Tongue (tissue), 2 donors: Measurements from ENCODE around the gene IFITM2. TPM values are rescaled to one million over a fixed set of nuclear protein-coding genes. Genes with fewer than 3 reads are reported as not detected.
"Not testable (repeated sequence)": the region's sequence is repeated elsewhere in the genome, so short reads cannot be mapped to it uniquely, and the experiment has no call there.

Source experiments
- DNase-seq: peaks from one replicate; pipeline ENCODE4 v3.0.0-alpha.2; 2015
- total RNA-seq: library from RNA; depleted of rRNA; stranded (reverse); fragments of >200 nt; gene quantifications from one replicate; pipeline ENCODE4 v1.2.3, GENCODE V29; 2014

The IFITM2 gene
- total RNA-seq, 1 donor from 2014 or later = 9.7 TPM

DNA sequence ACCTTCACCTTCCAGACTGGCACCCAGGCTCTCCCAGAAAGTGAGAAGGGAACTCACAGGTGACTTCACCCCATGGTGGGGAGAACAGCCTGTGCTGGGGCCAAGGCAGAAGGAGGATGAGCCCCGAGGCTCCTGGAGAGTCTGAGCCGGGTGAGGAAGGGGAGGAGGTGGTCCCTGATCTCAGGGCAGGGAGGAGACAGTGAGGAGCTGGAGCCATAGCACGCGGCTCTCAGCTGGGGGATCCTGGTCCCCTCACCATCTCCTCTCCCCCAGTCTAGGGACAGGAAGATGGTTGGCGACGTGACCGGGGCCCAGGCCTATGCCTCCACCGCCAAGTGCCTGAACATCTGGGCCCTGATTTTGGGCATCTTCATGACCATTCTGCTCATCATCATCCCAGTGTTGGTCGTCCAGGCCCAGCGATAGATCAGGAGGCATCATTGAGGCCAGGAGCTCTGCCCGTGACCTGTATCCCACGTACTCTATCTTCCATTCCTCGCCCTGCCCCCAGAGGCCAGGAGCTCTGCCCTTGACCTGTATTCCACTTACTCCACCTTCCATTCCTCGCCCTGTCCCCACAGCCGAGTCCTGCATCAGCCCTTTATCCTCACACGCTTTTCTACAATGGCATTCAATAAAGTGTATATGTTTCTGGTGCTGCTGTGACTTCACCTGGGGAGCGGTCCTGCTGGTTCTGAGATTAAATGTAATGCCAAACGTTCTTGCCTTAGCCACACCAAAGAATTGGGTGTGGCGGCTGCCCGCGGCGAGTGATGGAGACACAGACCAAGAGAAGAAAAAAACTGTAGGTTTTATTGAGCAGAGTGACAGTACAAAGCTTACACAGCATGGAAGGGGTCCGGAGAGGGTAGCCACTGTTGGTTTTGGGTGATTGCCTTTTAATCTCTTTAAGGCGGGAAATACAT lies 1.4 kb downstream of the IFITM2 start:
- DNase-seq = not testable (repeated sequence)

DNA sequence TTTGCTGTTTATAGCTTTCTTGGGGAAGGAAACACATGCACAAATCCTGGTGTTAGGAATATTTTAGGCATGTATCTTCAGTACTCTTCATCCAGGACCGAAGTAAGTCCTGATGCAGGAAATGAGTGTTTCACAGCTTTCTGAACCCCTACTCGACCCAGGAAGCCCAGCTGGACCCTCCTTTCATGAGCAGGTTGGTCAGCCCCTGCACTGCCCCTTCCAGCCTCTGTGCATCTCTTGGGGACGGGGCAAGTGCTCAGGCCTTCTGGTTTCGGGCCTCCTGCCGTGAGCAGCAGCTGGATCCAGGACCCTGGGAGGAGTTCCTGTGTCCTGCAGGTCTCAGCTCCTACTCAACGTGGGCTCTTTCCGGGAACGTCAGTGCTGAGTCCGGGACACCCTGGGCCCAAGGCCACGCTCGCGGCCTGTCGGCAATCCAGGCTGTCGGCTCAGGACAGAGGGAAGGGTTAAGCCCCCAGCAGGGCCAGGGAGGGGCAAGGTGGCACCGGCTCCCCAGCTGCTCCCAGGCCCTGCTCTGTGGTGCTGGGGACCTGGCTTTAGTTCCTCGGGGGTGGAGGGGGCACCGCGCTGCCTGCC lies 2.5 kb downstream of the IFITM2 start:
- DNase-seq = not testable (repeated sequence)

DNA sequence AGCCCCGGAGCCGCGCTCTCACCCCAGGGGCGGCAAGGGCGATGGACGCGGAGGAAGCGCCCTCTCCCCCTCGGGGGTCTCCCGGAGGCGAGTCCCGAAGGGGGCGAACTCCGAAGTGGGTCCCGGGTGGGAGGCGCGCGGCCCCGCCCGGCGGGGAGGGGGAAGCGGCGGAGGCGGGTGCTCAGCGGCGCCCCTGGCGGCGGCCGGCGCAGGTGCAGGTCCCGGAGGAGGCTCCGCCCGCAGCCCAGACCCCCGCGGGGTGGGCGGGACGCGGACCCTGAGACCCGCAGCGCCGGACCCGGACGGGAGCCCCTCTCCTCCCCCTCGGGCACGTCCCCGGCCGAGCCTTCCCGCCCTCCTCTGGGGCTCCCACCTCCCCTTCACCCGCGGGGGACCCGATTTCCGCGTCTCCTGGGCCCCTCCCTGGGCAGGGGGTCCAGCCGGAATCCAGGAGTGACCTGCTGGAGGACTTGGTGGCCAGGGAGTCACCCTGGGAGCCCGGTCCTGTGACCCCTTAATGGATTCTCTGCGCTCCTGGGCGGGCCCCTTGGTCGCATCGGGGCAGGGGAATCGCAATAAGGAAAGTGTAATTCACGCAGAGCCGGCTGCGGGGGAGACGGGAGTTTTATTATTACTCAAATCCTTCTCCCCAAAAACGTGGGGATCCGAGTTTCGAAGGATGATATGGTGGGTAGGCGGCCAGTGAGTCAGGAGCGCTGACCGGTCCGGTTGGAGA lies 3.6 kb downstream of the IFITM2 start:
- DNase-seq = not testable (repeated sequence)

DNA sequence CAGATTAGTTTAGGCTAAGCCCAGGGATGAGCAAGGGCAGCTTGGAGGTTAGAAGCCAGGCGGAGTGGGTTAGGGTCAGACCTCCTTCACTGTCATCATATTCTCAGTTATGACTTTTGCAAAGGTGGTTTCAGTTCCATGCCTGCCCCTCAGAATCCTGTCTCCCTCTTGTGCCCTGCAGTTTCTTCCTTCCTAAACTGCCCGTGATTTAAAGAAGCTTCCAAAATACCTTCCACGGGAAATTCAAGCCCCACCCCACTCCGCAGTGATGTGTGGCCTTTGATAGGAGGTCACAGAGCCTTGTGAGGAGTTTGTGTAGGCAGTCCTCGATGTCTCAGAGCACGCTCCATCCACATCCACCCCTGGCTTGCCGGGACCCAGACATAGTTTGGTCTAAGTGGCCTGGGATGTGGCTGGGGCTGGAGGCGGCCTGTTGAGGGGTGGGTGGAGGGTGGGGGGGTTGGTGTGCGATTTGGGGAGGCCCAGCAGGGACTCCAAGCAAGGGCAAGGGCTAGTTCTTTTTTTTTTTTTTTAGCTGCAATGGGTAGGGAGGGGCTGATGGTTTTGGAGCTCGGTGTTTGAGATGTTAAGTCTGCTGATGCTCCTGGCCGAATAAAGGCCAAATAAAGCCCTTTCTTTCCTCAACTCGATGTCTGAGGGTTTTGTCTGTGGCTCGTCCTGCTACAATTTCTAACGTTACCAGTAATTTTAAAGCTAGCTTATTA lies 4.6 kb downstream of the IFITM2 start:
- no peak for DNase-seq

DNA sequence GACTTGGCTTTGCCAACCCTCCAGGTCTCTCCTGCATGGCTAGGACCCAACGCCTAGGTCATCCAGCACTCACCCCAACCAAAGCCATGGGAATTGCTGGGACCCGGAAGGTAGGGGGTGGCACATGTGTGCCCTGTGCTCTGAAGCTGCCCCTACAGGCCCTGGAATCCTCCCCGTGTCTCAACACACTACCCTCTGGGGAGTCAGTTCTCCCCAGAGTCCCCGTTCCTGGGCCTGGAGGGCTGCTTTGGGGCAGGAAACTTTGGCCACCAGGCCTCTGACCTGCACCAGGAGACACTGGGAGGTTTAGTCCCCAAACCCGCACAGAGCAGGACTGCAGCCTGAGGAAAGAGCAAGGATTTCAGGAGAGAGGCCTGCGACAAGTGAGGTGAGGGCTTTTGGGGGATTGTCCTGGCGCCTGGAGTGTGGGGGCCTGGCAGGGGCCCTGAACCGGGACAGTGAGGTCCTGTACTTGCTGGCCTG lies 5.7 kb downstream of the IFITM2 start:
- no peak for DNase-seq

DNA sequence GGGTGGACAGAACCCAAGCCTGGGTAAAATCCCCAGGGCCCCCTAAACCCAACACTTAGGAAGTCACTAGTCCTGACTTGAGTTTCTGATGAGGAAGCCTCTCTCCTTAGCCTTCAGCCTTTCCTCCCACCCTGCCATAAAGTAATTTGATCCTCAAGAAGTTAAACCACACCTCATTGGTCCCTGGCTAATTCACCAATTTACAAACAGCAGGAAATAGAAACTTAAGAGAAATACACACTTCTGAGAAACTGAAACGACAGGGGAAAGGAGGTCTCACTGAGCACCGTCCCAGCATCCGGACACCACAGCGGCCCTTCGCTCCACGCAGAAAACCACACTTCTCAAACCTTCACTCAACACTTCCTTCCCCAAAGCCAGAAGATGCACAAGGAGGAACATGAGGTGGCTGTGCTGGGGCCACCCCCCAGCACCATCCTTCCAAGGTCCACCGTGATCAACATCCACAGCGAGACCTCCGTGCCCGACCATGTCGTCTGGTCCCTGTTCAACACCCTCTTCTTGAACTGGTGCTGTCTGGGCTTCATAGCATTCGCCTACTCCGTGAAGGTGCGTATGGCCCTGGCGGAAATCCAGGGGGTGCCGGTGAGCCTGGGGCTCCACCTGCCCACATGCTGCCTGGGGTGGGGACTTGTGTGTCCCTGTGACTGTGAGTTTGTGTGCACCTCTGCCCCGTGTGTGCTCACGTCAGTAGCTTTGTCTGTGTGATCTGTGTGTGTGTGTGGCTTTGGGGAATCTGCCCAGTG lies 6.4 kb downstream of the IFITM2 start, which contains the start of gene IFITM1:
Gene IFITM1, plus strand, starts transcription at position 254 of the 767 bp plus-strand sequence. Its CDS starts 131 bp downstream, at position 385.
- DNase-seq = peak; percentile 74

DNA sequence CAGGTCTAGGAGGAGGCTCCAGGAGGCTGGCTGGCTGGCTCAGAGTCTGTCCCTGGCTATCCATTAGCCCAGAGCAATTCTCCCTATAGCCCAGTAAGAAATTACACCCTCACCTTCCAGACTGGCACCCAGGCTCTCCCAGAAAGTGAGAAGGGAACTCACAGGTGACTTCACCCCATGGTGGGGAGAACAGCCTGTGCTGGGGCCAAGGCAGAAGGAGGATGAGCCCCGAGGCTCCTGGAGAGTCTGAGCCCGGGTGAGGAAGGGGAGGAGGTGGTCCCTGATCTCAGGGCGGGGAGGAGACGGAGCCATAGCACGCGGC lies 6.9 kb downstream of the IFITM2 start:
- not testable (repeated sequence) for DNase-seq

DNA sequence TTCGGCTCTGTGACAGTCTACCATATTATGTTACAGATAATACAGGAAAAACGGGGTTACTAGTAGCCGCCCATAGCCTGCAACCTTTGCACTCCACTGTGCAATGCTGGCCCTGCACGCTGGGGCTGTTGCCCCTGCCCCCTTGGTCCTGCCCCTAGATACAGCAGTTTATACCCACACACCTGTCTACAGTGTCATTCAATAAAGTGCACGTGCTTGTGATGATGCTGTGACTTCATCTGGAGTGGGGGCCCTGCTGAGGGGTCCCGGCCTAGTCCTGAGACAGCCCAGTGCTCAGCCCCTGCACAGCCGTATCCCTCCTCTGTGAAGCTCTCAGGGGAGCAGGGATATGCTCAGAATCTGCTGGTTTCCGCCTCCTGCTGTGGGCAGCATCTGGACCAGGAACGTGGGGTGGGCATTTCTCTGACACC lies 7.5 kb downstream of the IFITM2 start:
- no peak for DNase-seq

DNA sequence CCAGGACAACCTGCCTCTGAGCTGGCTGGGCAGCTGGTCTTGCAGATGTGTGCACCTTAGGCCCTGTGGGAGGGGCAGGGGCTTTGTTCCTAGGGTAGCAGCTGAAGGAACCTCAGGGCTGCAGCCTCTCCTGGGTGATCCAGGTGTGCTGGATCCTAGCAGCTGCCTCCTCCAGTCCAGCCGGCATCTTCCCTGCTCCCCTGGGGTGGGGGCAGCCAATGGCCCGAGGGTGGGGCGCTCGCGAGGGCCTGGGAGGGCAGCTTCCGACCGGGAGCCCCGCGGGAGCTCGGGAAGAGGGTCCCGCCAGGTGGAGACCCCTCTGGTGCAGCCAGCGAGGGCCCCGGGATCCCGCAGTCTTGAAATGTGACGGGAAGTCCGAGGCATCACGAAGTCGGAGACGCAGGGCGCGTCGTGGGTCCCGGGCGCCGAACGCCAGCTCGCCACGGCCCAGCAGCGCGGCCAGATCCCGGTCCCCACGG lies 7.9 kb downstream of the IFITM2 start:
- DNase-seq = no peak

DNA sequence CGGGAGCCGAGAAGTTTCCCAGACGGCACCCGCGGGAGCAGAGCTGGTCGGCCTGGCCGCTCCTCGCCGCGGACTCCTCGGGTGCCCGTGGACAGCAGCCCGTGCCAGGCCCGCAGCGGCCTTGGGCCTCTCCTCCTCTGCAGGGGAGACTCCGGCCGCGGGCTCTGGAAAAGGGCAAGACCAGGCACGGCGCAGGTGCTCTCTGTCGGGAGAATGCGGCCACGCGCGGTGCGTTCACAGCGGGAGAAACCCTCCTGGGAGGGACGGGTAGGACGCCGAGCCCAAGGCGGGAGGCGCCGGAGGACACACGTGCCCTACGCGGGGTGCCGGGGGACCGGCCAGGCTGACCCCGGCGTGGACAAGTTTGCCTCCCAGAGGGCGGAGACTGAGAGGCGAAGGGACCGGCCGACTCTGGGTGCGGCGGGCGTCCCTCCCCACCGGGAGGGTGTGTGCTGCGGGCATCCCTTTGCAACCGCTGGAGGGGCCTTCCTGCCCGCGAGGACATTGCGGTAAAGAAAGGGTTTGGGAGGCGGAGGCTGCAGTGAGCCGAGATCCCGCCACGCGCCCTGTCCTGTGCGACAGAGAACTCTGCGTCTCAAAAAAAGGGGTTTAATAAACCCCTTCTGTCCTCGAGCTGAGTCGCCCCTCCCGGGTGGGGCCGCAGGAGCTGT lies 8.6 kb downstream of the IFITM2 start:
- DNase-seq = no peak

DNA sequence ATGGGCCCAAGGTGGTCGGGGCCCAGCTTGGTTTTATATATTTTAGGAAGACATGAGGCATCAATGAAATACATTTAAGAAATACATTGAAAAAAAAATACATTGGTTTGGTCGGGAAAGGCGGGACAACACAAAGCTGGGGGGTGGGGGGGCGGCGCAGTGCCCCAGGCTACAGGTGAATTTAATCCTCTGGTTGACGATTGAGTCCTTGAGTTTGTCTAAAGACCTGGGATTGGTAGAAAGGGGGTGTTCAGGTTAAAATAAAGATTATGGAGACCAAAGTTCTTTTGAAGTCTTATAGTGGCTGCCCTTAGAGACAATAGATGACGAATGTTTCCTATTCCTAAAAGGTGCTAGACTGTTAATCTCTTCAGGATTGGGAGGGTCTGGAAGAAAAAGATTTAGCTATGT lies 9.3 kb downstream of the IFITM2 start:
- DNase-seq = no peak

DNA sequence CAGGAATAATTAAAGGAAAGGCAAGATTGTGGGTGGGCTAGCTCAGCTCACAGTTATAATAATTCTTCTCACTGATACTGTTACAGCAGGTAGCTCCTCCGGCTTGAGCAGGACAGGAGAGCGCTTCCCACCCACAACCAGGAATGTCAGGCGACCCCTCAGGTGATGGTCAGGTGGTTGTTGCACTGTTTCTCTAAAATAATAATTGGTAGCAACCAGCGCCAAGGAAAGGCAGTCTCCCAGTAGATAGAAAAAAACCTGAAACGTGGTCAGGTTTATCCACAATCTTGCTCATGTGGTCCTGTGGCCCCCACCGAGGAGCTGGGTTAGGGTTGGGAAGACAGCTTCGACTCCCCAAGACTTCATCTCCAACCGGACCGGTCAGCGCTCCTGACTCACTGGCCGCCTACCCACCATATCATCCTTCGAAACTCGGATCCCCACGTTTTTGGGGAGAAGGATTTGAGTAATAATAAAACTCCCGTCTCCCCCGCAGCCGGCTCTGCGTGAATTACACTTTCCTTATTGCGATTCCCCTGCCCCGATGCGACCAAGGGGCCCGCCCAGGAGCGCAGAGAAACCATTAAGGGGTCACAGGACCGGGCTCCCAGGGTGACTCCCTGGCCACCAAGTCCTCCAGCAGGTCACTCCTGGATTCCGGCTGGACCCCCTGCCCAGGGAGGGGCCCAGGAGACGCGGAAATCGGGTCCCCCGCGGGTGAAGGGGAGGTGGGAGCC lies 10.2 kb downstream of the IFITM2 start:
- DNase-seq = not testable (repeated sequence)

DNA sequence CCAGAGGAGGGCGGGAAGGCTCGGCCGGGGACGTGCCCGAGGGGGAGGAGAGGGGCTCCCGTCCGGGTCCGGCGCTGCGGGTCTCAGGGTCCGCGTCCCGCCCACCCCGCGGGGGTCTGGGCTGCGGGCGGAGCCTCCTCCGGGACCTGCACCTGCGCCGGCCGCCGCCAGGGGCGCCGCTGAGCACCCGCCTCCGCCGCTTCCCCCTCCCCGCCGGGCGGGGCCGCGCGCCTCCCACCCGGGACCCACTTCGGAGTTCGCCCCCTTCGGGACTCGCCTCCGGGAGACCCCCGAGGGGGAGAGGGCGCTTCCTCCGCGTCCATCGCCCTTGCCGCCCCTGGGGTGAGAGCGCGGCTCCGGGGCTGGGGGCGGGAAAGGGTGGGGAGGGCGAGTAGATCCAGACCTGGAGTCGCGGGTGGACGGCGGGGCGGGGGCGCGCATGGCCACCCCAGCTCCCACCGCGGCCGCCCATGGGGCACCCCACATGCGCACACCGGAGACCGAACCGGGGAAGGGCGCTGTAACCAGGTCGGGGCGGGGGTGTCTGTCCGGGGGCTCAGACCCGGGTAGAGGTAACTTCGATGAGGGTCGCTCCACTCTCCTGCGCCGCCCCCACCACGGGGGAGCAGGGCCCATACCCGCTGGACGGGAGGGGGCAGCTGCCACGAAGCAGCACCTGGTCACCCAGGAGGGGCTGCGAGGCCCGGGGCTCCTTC lies 10.9 kb downstream of the IFITM2 start:
- DNase-seq = not testable (repeated sequence)

DNA sequence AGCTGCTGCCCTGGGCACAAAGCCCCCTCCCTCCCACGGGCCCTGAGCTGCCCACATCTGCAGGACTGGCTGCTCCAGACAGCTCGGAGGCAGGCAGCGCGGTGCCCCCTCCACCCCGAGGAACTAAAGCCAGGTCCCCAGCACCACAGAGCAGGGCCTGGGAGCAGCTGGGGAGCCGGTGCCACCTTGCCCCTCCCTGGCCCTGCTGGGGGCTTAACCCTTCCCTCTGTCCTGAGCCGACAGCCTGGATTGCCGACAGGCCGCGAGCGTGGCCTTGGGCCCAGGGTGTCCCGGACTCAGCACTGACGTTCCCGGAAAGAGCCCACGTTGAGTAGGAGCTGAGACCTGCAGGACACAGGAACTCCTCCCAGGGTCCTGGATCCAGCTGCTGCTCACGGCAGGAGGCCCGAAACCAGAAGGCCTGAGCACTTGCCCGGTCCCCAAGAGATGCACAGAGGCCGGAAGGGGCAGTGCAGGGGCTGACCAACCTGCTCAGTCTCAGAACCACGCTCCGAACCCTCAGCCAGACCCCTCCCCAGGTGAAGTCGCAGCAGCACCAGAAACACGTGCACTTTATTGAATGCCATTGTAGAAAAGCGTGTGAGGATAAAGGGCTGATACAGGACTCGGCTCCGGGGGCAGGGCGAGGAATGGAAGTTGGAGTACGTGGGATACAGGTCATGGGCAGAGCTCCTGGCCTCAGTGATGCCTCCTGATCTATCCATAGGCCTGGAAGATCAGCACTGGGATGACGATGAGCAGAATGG lies 11.7 kb downstream of the IFITM2 start:
- DNase-seq = not testable (repeated sequence)

DNA sequence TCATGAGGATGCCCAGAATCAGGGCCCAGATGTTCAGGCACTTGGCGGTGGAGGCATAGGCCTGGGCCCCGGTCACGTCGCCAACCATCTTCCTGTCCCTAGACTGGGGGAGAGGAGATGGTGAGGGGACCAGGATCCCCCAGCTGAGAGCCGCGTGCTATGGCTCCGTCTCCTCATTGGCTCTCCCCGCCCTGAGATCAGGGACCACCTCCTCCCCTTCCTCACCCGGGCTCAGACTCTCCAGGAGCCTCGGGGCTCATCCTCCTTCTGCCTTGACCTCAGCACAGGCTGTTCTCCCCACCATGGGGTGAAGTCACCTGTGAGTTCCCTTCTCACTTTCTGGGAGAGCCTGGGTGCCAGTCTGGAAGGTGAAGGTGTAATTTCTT lies 12.3 kb downstream of the IFITM2 start:
- not testable (repeated sequence) for DNase-seq

DNA sequence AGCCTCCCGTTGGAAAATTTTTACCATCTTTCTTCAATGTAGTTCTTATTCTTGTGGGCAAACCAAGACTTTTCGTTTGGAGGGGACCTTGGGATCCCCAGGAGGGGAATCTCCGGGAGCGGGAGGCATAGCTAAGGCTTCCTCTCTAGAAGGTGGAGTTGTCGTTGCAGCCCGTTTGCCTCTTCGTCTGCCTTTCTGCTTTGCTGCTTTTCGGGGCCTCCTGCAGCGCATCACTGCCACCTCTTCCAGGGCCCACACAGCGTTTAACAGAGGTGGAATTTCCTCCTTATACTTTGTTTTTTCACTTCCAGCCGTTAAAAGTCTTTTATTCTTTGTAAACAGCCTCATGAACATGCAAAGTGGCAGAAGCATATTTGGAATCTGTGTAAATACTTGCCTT lies 16.5 kb downstream of the IFITM2 start:
- DNase-seq = no peak

DNA sequence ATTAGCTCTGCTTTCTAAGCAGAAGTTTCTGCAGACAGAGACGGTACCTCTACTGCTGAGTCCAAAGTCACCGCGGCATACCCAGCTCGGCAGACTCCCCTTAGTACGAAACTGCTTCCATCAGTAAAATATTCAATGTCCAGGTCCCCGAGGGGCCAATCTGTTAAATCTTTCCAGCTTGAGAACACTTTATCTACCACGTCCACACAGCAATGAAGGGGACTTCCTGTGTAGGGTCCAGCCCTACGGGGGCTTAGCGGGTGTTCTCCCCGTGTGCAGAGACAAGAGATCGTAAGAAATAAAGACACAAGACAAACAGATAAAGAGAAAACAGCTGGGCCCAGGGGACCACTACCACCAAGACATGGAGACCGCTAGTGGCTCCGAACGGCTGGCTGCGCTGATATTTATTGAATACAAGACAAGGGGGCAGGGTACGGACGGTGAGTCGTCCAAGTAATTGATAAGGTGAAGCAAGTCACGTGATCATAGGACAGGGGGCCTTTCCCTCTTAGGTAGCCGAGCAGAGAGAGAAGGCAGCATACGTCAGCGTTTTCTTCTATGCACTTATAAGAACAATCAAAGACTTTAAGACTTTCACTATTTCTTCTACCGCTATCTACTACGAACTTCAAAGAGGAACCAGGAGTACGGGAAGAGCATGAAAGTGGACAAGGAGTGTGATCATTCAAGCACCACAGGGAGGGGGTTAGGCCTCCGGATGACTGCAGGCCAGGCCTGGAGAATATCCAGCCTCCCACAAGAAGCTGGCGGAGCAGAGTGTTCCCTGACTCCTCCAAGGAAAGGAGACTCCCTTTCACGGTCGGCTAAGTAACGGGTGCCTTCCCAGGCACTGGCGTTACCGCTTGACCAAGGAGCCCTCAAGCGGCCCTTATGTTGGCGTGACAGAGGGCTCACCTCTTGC lies 17.2 kb downstream of the IFITM2 start:
- not testable (repeated sequence) for DNase-seq
